HG03457 (cell line): ENCODE data around the gene TRPV5.

Source experiments
- ATAC-seq: cut with Tn5 transposase; IDR thresholded peaks from one replicate; pipeline ENCODE4 v1.9.1; 2021; ENCODE audit warnings: moderate number of reproducible peaks; ENCODE audit not compliant: unreplicated experiment

Gene TRPV5

DNA sequence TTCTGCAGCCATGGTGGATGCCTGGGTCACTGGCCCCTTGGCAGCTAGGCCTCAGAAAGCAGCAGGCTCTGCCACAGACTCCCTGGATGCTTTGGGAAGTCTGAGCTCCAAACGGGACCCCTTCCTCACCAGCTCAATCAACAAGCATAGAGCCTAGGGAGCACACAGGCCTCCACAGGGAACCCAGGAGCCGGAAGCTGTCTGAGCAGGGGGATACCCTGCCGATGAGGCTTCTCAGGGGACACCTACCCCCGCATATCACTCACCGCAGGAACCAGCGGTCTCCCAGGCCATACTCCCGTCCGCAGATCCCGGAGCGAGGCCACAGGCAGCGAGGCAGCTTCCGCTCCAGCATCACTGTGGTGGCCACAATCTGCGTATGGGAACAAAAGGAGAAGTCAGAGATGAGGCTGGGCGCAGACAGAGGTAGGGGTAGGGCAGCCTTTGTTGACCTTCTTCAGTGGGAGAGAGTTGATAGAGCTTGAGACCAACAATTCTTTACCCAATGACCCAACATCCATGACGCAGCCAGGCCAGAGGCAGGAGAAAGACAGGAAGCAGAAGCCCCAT lies 61.4 kb downstream of the TRPV5 start:
- ATAC-seq: no peak

DNA sequence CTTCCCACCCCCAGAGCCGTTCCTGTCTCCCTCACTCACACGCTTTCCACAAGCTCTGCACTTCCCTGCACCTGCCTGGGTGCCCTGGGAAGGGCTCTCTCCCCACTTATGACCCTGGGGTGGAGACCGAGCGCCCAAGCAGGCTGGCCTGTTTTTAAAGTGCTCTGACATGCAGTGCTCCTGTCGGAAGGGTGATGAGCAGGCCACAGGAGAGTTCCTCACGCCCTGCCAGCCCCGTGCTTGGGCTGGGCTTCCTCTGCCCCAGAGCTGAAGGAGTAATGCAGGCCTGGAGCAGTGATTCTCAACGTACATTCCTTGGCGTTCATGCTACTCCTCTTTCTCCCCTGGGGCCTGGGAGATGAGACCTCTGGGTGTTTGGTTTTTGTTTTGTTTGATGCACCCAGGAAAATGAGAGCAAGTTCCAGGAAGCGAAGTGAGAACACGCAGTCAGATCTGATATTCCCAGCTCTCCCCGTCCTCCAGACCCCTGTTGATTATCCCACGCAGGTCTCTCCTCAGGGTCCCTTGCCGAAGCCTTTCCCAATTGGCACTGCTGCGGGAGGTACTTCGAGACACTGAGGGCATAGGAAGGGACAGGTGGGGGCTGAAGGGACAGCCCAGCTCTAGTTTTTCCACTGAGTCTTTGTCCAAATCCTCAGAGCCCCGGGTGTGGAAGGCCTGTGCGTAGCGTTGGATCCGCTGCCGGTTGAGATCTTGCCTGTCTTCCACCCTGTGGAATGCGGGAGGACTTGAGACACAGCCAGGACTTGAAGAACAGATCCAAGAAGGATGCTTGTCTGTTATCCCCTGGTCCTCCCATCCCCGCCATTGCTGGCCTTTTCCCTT lies 62.1 kb downstream of the TRPV5 start:
- no peak for ATAC-seq

DNA sequence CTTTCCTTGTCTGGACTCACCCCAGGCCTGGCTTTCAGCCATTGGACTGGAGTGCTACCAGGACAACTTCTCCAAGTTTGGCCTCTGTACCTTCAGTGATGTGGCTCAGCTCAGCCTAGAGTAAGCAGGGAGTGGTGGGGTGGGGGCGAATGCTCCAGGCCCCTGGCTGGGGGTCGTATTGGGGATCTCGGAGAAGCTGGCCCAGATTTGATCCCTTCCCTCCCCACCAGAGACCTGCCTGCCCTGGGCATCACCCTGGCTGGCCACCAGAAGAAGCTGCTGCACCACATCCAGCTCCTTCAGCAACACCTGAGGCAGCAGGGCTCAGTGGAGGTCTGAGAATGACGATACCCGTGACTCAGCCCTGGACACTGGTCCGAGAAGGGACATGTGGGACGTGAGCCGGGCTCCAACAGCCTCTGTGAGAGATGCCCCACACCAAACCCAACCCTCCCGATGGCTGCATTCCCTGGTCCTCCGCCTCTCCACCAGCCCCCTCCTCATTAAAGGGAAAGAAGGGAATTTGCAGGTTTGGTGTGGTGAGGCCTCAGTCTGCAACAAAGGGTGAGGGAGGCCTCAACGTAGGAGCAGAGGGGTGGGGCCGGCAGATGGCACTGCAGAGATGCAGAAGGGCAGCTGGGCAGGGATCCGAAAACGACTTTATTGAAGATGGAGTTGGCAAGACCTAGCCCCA lies 62.8 kb downstream of the TRPV5 start:
- ATAC-seq: no peak

DNA sequence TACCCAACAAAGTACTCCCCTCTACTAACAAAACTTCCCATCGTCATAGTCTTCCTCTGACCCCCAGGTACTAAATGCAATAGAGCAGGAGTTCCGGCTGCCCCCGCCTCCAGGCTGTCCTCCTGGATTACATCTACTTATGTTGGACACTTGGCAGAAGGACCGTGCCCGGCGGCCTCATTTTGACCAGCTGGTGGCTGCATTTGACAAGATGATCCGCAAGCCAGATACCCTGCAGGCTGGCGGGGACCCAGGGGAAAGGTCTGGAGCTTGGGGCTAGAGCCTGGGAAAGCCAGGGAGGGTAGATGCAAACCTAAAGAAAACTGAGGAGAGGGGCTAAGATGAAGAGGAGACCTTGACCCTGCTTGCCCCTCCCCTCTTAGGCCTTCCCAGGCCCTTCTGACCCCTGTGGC lies 63.4 kb downstream of the TRPV5 start:
- ATAC-seq: no peak

DNA sequence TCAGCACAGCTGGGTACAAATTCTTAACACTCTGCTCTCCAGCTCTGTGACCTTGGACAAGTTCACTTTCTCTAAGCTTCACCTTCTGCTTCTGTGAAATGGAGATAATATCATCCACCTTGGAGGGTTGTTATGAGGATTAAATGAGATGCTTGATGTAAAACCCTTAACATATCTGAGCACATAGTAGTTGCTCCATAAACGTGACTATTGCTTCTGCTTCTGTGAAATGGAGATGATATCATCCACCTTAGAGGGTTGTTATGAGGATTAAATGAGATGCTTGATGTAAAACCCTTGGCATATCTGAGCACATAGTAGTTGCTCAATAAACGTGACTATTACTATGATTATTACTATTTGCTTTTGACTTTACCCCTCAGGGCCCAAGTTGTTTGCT lies 64.1 kb downstream of the TRPV5 start:
- ATAC-seq: no peak

DNA sequence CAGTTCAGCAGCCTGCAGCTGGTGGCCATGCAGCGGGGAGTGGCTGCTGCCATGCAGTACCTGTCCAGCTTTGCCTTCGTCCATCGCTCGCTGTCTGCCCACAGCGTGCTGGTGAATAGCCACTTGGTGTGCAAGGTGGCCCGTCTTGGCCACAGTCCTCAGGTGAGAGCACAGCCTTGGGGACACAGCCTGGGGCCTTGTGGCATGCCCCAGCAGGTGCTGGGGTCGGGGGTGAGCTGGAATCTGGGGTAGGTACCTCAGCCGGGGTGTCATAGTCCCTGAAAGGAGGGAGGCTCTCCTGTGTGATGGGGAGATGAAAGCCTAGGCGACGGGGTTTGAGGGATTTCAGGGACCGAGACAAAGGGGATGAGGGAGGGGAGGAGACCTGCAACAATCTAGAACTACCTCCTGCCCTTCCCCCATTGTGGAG lies 64.5 kb downstream of the TRPV5 start:
- ATAC-seq: no peak

DNA sequence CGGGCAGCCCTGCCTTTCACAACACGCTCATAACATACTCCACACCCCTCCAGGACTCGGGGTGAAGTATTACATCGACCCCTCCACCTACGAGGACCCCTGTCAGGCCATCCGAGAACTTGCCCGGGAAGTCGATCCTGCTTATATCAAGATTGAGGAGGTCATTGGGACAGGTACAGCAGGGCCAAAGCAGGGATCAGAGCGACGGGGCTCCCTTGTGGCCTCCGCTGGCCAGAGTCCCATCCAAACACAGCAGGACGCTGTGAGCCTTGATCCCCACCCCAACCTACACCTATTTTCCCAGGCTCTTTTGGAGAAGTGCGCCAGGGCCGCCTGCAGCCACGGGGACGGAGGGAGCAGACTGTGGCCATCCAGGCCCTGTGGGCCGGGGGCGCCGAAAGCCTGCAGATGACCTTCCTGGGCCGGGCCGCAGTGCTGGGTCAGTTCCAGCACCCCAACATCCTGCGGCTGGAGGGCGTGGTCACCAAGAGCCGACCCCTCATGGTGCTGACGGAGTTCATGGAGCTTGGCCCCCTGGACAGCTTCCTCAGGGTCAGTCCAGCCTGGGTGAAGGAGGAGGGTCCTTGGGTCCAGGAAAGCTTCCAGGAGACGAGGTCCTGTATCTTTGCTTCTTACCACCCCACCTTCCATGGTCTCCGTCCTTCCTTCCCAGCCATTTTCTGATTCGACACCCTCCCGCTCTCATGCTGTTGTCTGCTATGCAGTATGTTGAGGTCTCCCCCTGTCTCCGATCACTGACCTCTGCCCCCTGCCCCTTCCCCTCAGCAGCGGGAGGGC lies 65.2 kb downstream of the TRPV5 start:
- ATAC-seq: no peak

DNA sequence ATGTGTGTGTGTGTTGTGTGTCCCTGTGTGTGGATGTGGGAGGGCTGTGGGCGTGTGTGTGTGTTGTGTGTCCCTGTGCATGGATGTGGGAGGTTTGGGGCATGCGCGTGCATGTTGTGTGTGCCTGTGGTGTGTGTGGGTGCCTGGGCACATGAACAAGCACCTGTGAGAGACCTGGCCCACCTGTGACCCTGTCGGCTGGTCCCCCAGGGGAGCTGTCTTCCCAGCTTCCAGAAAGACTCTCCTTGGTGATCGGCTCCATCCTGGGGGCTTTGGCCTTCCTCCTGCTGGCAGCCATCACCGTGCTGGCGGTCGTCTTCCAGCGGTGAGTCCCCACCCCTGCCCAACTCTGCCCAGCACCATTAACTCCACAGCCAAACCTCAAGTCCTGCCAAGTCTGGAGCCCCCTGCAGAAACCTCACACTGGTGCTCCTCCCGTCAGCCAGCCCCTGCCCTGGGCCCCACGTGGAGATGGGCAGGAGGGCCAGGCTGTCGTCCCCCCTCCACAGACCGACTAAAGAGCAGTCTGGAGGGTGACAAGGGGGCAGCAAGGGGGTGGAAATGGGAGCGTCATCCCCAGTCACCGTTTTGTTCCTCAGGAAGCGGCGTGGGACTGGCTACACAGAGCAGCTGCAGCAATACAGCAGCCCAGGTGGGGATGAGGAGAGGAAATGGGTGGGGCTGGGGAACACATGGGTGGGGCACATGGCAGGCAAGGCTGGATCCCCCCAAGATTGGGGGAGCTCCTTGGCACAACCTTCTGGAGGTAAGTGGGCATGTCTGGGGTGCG lies 66.0 kb downstream of the TRPV5 start:
- ATAC-seq: no peak

DNA sequence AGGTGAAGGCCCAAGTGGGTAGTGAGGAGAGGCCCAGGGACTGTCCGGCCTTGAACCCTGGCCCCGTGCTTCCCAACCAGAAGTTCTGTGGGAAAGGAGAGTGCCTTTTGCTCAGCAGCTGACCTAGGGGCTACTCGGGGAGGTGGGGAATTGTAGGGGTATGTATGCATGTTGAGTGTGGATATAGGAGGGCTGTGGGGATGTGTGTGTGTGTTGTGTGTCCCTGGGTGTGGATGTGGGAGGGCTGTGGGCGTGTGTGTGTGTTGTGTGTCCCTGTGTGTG lies 66.5 kb downstream of the TRPV5 start:
- no peak for ATAC-seq

DNA sequence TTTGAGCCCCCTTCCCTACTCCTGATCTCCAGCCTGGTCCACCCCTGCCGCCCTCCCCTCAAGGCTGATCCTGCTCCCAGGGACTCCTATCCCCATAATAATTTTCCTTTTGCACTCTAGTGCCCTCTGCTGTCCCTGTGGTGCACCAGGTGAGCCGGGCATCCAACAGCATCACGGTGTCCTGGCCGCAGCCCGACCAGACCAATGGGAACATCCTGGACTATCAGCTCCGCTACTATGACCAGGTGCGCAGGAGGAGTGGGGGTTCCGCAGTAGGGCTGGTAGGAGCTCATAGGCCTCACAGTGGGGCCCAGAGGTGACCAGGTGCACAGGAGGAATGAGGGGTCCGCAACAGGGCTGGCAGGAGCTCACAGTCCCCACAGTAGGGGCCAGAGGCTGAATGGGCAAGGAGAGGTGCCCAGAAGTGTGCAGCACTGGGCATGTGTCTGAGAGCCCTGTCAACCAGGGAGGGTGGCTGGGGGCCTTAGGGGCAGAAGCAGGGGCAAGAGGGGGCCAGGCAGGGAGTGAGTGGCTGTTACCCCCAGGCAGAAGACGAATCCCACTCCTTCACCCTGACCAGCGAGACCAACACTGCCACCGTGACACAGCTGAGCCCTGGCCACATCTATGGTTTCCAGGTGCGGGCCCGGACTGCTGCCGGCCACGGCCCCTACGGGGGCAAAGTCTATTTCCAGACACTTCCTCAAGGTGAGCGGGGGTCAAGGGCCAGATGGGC lies 67.0 kb downstream of the TRPV5 start:
- no peak for ATAC-seq

DNA sequence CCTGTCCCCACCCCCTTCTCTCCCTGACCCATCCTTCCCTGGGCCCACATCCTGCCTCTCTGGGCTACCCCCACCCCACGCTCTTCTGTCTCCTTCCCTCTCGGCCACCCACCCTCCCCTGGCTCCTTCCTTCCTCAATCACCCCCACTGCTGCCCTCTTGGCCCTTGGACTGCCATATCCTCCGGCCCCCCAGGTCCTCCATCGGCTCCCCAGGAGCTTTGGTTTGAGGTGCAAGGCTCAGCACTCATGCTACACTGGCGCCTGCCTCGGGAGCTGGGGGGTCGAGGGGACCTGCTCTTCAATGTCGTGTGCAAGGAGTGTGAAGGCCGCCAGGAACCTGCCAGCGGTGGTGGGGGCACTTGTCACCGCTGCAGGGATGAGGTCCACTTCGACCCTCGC lies 67.8 kb downstream of the TRPV5 start:
- ATAC-seq: no peak

DNA sequence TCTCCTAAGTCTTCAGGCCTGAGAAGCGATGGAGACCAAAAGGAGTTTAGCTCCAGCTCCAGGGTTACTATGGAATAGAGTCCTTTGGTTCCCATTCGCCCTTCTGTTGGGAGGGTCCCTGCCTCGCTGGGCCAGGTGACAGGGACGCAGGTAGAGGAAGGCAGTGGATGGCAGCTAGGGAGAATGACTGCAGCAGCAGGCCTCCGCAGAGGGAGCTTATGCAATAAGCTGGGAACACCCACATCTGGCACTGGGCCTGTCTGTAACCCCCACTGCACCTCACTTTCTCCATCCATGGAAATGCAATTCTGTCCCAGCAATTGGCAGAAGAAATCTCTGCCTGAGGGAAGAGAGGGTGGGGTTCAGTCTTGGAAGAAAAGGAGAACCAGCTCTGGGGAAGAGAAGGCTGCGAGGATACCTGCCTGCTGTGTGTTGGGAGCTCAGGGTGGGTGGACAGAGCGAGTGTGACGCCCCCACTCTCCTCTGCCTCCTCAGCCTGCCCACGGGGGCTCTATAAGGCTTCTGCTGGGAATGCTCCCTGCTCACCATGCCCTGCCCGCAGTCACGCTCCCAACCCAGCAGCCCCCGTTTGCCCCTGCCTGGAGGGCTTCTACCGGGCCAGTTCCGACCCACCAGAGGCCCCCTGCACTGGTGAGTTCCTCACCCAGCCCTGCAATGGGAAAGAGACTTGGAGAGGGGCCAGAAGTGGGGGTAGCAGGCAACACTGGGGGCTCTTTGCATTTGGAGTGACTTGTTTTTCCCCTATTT lies 68.4 kb downstream of the TRPV5 start:
- no peak for ATAC-seq

DNA sequence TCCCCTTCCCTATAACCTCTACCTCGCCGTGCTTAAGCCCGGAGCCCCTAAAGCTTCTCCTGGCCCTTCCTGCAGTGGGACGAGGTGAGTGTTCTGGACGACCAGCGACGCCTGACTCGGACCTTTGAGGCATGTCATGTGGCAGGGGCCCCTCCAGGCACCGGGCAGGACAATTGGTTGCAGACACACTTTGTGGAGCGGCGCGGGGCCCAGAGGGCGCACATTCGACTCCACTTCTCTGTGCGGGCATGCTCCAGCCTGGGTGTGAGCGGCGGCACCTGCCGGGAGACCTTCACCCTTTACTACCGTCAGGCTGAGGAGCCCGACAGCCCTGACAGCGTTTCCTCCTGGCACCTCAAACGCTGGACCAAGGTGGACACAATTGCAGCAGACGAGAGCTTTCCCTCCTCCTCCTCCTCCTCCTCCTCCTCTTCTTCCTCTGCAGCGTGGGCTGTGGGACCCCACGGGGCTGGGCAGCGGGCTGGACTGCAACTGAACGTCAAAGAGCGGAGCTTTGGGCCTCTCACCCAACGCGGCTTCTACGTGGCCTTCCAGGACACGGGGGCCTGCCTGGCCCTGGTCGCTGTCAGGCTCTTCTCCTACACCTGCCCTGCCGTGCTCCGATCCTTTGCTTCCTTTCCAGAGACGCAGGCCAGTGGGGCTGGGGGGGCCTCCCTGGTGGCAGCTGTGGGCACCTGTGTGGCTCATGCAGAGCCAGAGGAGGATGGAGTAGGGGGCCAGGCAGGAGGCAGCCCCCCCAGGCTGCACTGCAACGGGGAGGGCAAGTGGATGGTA lies 69.5 kb downstream of the TRPV5 start:
- ATAC-seq: no peak

DNA sequence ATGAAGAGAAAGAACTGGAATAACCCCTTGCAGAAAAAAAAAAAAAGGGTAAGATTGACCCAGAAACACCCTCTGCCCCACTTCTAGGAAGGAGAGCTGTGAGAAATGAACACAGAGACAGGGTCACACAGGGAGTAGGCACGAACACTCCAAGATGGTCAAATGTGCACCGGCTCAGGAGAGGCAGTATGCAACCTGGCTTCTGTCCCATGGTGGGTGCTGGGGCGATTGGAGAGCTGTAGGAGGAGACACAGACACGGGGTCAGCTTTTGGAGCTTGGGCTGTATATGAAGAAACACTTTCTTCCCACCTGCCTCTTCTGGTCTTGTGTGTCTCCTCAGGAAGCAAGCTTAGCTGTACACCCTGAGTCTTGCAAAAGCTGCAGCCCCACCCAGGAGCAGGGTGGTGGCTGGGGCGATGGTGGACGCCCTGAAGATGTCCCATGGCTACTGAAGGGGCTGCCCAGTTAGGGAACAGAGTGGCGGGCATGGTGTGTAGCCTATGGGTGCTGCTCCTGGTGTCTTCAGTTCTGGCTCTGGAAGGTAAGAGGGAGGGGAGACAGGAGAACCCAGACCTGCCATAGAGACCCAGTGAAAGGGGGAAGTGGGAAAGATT lies 70.7 kb downstream of the TRPV5 start:
- ATAC-seq: no peak

DNA sequence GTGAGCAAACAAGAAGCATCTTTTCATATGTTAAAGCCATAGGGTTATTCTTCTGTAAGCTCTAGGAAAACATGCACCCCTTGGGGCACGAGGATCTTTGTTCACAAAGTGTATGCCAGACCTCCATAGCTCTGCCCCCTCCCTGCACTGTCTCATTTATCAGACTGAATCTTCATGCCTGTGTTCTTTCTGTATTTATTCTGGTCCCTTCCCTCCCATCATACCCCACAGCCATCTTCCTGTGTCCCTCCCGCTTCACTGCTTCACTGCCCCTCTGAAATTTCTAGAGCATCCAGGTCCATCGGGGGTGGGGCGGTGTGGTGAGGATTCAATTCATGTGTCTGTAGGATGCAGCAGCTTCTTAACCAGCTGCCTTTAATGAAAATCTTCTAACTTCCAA lies 71.2 kb downstream of the TRPV5 start:
- ATAC-seq: no peak

DNA sequence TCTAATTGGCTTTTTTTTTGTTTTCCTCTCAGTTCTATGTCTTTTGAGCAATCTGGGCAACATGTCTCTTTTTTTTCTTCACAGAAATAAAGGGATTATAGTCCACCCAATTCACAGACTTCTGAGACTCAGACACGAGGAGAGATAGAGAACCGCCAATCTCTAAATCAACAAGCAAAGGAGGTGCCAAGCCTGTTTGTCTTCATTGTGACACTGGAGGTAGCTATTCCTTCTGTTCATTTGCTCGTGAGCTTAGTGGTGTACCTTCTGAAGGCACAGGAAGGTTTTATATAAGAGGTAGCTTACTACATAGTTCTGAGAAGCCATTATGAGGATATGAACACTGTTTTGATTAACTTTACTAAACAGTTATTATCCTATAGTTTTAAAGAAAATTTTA lies 72.6 kb downstream of the TRPV5 start:
- no peak for ATAC-seq

DNA sequence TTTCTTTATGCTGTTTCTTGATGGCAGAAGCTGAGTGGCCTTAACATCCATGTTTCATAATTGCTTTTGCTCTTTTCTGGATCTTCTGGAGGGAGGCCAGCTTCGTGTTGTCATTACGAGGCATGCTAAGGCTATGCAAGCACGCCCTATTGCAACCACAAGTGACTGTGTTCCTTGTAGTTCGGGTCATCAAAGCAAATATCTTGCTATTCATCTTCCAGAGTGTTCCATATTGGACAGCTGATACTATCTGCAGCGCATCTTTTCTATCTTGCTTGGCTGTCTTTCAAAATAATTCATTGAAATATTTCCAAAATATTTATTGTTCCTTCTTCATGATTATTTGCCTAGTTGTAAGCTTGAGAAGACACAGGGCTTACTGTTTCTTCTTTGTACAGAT lies 73.7 kb downstream of the TRPV5 start:
- ATAC-seq: no peak

DNA sequence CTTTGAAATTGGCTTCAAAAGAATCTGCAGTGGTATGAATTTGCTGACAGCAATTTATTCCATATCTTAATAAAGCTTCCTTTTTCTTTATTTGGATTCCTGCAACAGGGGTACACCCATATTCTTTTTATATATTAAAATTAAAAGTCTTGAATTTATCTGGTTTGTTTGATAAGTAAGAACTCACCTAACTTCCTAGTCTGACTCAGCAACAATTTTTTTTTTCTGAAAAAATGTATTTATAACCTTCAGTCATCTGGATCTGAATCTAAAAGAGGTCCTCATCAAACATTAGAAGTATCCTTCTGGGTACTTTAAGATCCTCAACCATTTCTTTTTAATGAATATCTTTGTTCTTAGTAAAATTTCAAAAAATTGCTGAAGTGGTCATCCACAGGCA lies 74.1 kb downstream of the TRPV5 start:
- no peak for ATAC-seq
